GM12878 (cell line): ENCODE data around the gene NKG7. TPM values are rescaled to one million over a fixed set of nuclear protein-coding genes. Genes with fewer than 3 reads are reported as not detected.
A peak's percentile ranks its signal among the peaks of the same experiment; 100 is the strongest.

Experiments used
- ATAC-seq: fragments of 200-7000 bp; cut with Tn5 transposase; 3 replicates; pipeline ENCODE4 v1.9.1; 2020; ENCODE audit warnings: mild to moderate bottlenecking, moderate library complexity
- BruUV-seq: library from RNA; stranded (reverse); fragments of 400-500 nt; replicated peaks from 2 replicates; lab custom pipeline; 2021; lab: Mats Ljungman, UMichigan
- CTCF ChIA-PET: fragments of 300-600 bp; sonication (Branson Sonifier 250); formaldehyde crosslinking; extraction: SDS; loops from one replicate; lab custom pipeline; 2021; ENCODE audit warnings: inconsistent platforms; lab: Yijun Ruan, JAX
- POLR2A ChIA-PET: fragments of 350-600 bp; formaldehyde crosslinking; extraction: SDS; loops from one replicate; lab custom pipeline; 2021; ENCODE audit warnings: inconsistent platforms; lab: Charles Lee
- RAD21 ChIA-PET: fragments of 300-600 bp; sonication (Branson Sonifier 250); formaldehyde crosslinking; loops from one replicate; lab custom pipeline; 2023; ENCODE audit warnings: antibody characterized with exemption; ENCODE audit not compliant: unreplicated experiment; lab: Charles Lee
- SMC1A ChIA-PET: fragments of 300-600 bp; sonication (Branson Sonifier 250); formaldehyde crosslinking; loops from one replicate; lab custom pipeline; 2023; ENCODE audit not compliant: unreplicated experiment, uncharacterized antibody; lab: Charles Lee
- DNase-seq: peaks from one replicate; pipeline ENCODE4 v3.0.0-alpha.2; 2011; ENCODE audit warnings: low read depth, low spot score
- FAIRE-seq: peaks from 3 replicates; lab custom pipeline; 2011; peaks lifted over from hg19 to GRCh38; lab: Jason Lieb, UNC
- H2AFZ ChIP-seq: 2 replicates; pipeline ENCODE4 v1.6.0; 2011; ENCODE audit warnings: low read depth, low read length, control low read depth; ENCODE audit not compliant: control insufficient read depth
- H3K27ac ChIP-seq: 2 replicates; pipeline ENCODE4 v1.5.1; 2011; ENCODE audit warnings: control low read depth; ENCODE audit not compliant: control insufficient read depth, insufficient read depth
- H3K27me3 ChIP-seq, 2 experiments: replicated peaks in 1 of 2; 2 replicates each; pipeline versions ENCODE4 v1.6.0 to v1.6.1; 2011; ENCODE audit warnings: low read length in 1 of 2; ENCODE audit not compliant: control insufficient read depth in 2 of 2, insufficient read depth in 2 of 2
- H3K36me3 ChIP-seq, 2 experiments: 2 replicates each; pipeline ENCODE4 v1.5.1; 2011; ENCODE audit warnings: low read length in 1 of 2; ENCODE audit not compliant: control insufficient read depth in 2 of 2, insufficient read depth in 2 of 2
- H3K4me1 ChIP-seq: 2 replicates; pipeline ENCODE4 v1.6.1; 2011; ENCODE audit warnings: mild to moderate bottlenecking, low read length, moderate library complexity, mixed read lengths; ENCODE audit not compliant: control insufficient read depth, insufficient read depth
- H3K4me2 ChIP-seq: 2 replicates; pipeline ENCODE4 v1.6.0; 2011; ENCODE audit warnings: control low read depth; ENCODE audit not compliant: control insufficient read depth, insufficient read depth
- H3K4me3 ChIP-seq: fragments of 200-600 bp; sonication (generic); 2 replicates; pipeline ENCODE4 v1.5.1; 2016
- H3K79me2 ChIP-seq: 2 replicates; pipeline ENCODE4 v1.6.0; 2011; ENCODE audit warnings: low read length; ENCODE audit not compliant: control insufficient read depth, insufficient read depth
- H3K9ac ChIP-seq: 2 replicates; pipeline ENCODE4 v1.8.0; 2011; ENCODE audit warnings: low read length, control low read depth, mixed read lengths; ENCODE audit not compliant: control insufficient read depth, insufficient read depth
- H3K9me3 ChIP-seq: replicated peaks from 3 replicates; pipeline ENCODE4 v1.5.1; 2011; ENCODE audit warnings: mild to moderate bottlenecking, low read length; ENCODE audit not compliant: control insufficient read depth, insufficient read depth
- H4K20me1 ChIP-seq: 2 replicates; pipeline ENCODE4 v1.6.0; 2011; ENCODE audit not compliant: control insufficient read depth, insufficient read depth
- MEF2B ChIP-seq: fragments of 450-650 bp; IDR thresholded peaks from 2 replicates; pipeline ENCODE4 v1.6.1; 2018; ENCODE audit warnings: mild to moderate bottlenecking, moderate library complexity; ENCODE audit not compliant: partially characterized antibody, poor library complexity, severe bottlenecking
- NFIC ChIP-seq: IDR thresholded peaks from 2 replicates; pipeline ENCODE4 v1.6.1; 2012; ENCODE audit warnings: low read depth, mild to moderate bottlenecking, inconsistent platforms, low read length, moderate library complexity
- WGBS: methylation state at CpG from one replicate; pipeline ENCODE4 v1.1.6; 2016; ENCODE audit warnings: low lambda C conversion rate; ENCODE audit not compliant: insufficient replicate concordance, insufficient coverage; ENCODE audit errors: missing lambda C conversion rate; 5-methylcytosine and 5-hydroxymethylcytosine counted together
- in situ Hi-C: fragments of 300-500 bp; cut with MboI; formaldehyde crosslinking; loops from 9 replicates; pipeline ENCODE4 v1.14.3; 2018; ENCODE audit warnings: mixed read lengths
- intact Hi-C: fragments of 100-400 bp; cut with micrococcal nuclease; formaldehyde crosslinking; loops from one replicate; pipeline ENCODE4 v1.14.2; 2022; ENCODE audit not compliant: unreplicated experiment
- polyA plus RNA-seq, 11 experiments: library from polyadenylated mRNA; depleted of rRNA in 4 of 11; unstranded in 6 of 11; stranded (reverse) in 5 of 11; fragments of >200 nt; fragmentation: Nextera tagmentation in 4 of 11; fragmentation: Illumina TruSeq in 1 of 11; extraction: Ambion mirVana in 4 of 11; extraction: Trizol in 1 of 11; gene quantifications; 1 replicate in 1 of 11; 2 replicates in 10 of 11; pipeline versions ENCODE4 v1.2.1 to v1.2.3, GENCODE V29; 2011 to 2016; ENCODE audit warnings: inconsistent platforms in 2 of 11, missing spikeins in 2 of 11, low read depth in 1 of 11
- total RNA-seq, 4 experiments: library from RNA; depleted of rRNA in 3 of 4; stranded (reverse); fragments of >200 nt in 3 of 4; fragmentation: Illumina TruSeq in 1 of 4; extraction: Trizol in 1 of 4; gene quantifications; 2 replicates each; pipeline versions ENCODE4 v1.2.1 to v1.2.3, GENCODE V29; 2013 to 2021
- TF ChIP-seq, protein P1 (sequence below), 3 experiments: IDR thresholded peaks in 2 of 3; conservative IDR thresholded peaks in 1 of 3; 2 replicates each; pipeline ENCODE4 v1.5.1; 2011; ENCODE audit warnings: low read depth in 3 of 3, low read length in 3 of 3, mild to moderate bottlenecking in 3 of 3, control low read depth in 2 of 3, moderate library complexity in 2 of 3, inconsistent platforms in 1 of 3, mixed read lengths in 1 of 3; ENCODE audit not compliant: control insufficient read depth in 2 of 3, insufficient read depth in 1 of 3; ENCODE audit errors: extremely low read depth in 1 of 3
- TF ChIP-seq, protein P2 (sequence below): fragments of 450-650 bp; IDR thresholded peaks from 2 replicates; pipeline ENCODE4 v1.6.1; 2016; ENCODE audit warnings: mild to moderate bottlenecking

NKG7 gene
- total and polyA plus RNA-seq, 10 of the 15 experiments (the other 5 are each of a cell fraction or from before 2014, with no cell fraction given): 10.0 to 48.7 (median 22.3) TPM

DNA sequence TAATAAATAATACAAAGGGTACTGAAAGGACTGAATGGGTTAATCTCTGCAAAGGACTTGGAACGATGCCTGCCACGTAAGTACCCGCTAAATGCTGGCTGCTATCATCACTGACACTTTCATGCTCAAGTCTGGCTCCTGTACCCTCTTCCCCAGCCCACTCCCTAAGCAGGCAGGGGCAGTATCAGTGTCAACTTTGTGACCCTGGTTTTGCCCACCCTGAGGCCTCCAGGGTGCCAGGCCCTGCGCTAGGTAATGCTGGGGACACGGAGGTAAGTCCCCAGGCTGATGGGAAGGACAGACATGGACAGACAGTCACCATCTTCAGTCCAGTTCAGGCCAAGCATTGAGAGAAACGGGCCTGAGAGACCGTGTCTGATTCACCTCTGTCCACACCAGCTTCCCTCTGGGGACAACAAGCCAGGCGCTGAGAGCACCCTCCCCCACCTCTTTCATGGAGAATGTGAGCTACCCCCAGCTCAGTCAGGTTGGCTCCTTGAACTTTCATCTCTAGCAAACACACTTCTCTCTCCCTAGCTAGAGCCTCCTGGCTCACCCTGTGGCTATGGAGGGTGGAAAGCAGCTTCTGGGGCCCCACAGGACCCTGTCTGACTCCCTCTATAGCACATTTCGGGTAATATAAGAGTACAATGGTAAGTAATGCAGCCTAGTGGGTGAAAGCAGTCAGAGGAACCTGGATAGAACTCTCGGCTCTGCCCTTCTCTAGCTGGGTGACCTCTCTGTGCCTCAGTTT lies 7.1 kb downstream of the NKG7 start:
- peak overlapping the region; percentile 85 for H3K4me3 ChIP-seq
- BruUV-seq: no TSS peak
- intact Hi-C loops: no loop called here
- TF ChIP-seq, protein P1, sequence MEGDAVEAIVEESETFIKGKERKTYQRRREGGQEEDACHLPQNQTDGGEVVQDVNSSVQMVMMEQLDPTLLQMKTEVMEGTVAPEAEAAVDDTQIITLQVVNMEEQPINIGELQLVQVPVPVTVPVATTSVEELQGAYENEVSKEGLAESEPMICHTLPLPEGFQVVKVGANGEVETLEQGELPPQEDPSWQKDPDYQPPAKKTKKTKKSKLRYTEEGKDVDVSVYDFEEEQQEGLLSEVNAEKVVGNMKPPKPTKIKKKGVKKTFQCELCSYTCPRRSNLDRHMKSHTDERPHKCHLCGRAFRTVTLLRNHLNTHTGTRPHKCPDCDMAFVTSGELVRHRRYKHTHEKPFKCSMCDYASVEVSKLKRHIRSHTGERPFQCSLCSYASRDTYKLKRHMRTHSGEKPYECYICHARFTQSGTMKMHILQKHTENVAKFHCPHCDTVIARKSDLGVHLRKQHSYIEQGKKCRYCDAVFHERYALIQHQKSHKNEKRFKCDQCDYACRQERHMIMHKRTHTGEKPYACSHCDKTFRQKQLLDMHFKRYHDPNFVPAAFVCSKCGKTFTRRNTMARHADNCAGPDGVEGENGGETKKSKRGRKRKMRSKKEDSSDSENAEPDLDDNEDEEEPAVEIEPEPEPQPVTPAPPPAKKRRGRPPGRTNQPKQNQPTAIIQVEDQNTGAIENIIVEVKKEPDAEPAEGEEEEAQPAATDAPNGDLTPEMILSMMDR (IDR thresholded peaks at IDR 0.05 in 2 of 3, conservative IDR thresholded peaks at IDR 0.05 in 1 of 3; ENCODE audit: control insufficient read depth in 2 of 3, extremely low read depth in 1 of 3, insufficient read depth in 1 of 3, low read depth in 3 of 3, low read length in 3 of 3): peak in 1 of 3 experiments; percentile 9; a peak in 1 of 6 replicates
- TF ChIP-seq MEF2B (peak; percentile 23), NFIC (no peak)
- TF ChIP-seq, protein P2, sequence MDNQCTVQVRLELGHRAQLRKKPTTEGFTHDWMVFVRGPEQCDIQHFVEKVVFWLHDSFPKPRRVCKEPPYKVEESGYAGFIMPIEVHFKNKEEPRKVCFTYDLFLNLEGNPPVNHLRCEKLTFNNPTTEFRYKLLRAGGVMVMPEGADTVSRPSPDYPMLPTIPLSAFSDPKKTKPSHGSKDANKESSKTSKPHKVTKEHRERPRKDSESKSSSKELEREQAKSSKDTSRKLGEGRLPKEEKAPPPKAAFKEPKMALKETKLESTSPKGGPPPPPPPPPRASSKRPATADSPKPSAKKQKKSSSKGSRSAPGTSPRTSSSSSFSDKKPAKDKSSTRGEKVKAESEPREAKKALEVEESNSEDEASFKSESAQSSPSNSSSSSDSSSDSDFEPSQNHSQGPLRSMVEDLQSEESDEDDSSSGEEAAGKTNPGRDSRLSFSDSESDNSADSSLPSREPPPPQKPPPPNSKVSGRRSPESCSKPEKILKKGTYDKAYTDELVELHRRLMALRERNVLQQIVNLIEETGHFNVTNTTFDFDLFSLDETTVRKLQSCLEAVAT: 0 out of 2 replicates have a peak, but pooled peaks have one; percentile 2
- TF ChIP-seq, all 136 proteins: peak for 3
- SMC1A ChIA-PET: interaction anchor here (0.9 to 1.4 kb wide), 5 partner anchors 13 to 42 kb away, joined by 3 to 9 read pairs (median 4); no protein-coding TSS in a partner anchor
- in situ Hi-C loops: loop anchor here (10.0 to 25.0 kb wide), 2 partner anchors 551 to 1028 kb away; partner anchors contain the start of gene KCNC3
- ATAC-seq (peak; percentile 8), FAIRE-seq (peak; percentile 84), DNase-seq (no peak)
- Histone ChIP-seq H3K9ac (peak overlapping the region; percentile 92), H3K4me2 (peak overlapping the region; percentile 94), H3K9me3 (no peaks in the 10 kb centered on the region), H3K27me3 (no peaks in the 10 kb centered on the region), H2AFZ (peak overlapping the region; percentile 76), H3K27ac (peak overlapping the region; percentile 92), H3K36me3 (no peaks in the 10 kb centered on the region), H3K79me2 (peaks cover 18% of the 10 kb centered on the region), H4K20me1 (no peaks in the 10 kb centered on the region), H3K4me1 (peaks cover 9% of the 10 kb centered on the region)
- POLR2A ChIA-PET: interaction anchor here (0.6 to 2.5 kb wide), 8 partner anchors 9 to 339 kb away, joined by 3 to 26 read pairs (median 3); no protein-coding TSS in a partner anchor
- CTCF ChIA-PET: interaction anchor here (0.5 to 1.6 kb wide), 10 partner anchors 9 to 72 kb away, joined by 3 to 15 read pairs (median 5); no protein-coding TSS in a partner anchor
- 44% methylated on average over 10 of the region's 10 CpGs for WGBS
- RAD21 ChIA-PET: interaction anchor here (0.8 to 2.2 kb wide), 4 partner anchors 12 to 52 kb away, joined by 3 to 23 read pairs (median 4); partner anchors contain the start of gene SIGLEC10
